Nucleus accumbens (tissue), 56 donors: Measurements from ENCODE around the gene C17orf100.
"Not testable (repeated sequence)": the region's sequence is repeated elsewhere in the genome, so short reads cannot be mapped to it uniquely, and the experiment has no call there.

ENCODE experiments used
- DNase-seq, 56 donors: peaks; one replicate each; lab custom pipeline; 2025; lab: John Stamatoyannopoulos, UW

C17orf100 gene

DNA sequence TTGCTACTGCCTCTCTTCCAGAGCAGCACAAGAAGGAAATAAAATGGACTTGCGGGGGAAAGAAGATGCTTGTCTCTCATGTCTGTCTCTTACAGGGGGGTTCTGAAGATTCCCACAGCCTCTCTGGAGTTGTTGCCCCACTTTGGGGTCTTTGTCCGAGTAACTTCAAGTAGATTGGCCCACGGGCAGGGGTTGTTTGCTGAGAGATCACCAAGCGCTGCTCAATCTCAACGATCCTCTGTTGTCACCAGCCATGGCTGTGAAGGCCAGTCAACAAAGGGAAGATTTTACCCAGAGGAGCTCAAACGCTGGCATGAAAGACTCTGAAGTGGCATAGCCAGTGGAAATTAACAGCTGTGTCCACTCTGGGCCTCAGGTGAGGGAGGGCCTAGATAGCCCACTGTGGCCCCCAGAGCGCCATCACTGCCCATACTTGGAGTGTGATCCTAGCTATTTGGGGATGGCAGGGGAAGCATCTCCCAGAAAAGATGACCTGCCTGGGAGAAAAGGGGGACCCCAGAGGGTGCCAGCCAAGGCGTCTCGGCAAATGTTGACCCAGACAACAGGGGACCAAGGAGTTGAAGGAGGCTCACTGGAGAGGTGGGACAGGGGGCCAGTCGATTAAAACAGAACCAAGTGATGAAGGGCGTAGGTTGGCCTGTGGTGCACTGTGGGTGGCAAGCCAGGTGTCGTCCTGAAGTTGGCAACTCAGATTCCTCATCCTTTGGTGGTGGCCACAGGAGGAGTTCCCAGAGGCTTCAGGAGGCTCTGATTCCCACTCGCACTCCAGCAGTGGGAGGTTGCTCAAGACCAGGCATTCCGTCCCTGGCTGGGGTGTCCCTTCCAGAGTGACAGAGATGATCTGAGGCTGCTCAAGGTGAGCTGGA is 33.6 kb downstream of the C17orf100 start:
- no peak for DNase-seq

DNA sequence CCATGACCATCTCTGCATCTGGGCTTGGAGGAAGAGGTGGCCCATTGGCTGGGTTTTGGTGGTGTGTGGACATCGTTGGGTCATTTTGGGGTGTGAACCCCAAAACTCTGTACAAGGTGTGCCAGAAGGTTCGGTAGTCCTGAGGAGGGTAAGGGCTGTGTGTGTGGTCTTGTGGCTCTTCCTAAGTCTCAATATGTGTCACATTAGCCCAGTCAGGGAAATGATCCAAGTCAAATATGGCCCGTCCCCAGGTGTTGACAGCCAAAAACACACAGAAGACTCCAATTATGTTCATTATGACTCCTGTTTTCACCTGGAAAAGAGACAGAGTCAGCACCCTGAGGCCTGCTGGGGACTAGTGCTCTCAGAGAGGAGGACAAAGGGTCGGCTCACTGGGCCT is 34.5 kb downstream of the C17orf100 start:
- DNase-seq, result no peak

DNA sequence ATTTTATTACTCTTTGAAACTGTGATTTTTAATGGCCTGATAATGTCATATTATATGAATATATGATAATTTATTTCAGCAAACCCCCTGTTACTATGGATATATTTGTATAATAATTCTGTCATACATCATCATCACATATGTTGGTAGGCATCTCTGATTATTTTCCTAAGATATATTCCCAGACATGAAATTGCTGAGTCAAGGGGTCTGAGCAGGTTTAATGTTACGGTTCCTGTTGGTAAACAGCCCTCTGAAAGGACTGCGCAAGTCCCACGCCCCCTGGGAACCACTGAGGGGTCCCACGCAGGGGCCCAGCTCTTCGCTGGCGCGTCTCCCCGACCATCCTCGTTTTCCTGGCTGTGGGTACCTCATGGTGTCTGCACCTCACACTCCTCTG is 37.4 kb downstream of the C17orf100 start:
- no peak for DNase-seq

DNA sequence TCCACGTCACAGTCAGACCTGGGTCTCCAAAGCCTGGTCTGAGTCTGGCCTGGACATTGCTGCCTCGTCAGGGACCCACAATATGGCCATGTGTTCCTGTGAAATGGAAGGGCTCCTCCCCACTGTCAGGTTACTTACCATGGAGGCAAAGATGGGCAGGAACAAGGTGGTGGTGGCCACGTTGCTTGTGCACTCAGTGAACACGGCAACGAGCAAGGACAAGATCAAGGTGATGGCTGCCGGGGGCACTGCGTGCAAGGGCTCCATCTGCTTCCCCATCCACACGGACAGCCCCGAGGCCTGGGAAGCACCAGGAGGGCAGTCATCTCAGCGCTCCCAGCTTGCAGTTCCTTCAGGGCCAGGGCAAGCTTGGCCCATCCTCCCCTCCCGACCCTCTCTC is 39.1 kb downstream of the C17orf100 start:
- DNase-seq, result no peak

DNA sequence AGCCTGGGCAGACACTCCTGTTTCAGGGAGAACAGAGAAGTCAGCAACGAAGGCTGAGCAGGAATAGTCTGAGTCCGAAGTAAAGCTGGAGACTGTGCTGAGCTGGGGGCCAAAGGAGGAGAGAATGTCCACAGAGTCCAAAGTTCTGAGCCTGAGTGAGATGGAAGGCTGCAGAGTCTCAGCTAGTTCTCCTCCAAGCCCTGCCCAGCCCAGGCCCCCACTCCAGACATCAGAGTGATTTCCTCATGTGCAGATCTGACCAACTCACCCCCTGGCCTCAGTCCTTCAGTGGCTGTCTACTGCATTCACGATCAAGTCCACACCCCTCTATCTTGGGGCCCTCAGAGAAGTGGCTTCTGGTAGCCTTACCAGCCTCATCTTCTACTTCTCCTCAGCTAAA is 40.0 kb downstream of the C17orf100 start:
- no peak for DNase-seq

DNA sequence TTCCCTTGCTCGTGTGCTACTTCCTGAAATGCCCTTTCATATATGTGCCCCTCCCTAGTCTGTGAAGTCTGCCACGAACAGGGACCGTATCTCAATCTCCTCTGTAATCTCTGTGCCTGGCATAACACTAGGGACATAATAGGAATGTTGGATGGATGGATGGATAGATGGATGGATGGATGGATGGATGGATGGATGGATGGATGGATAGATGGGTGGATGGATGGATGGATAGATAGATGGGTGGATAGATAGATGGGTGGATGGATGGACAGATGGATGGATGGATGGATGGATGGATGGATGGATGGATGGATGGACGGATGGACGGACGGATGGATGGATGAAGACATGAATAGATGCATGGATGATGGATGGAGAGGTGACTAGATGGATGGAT is 40.4 kb downstream of the C17orf100 start:
- not testable (repeated sequence) for DNase-seq

DNA sequence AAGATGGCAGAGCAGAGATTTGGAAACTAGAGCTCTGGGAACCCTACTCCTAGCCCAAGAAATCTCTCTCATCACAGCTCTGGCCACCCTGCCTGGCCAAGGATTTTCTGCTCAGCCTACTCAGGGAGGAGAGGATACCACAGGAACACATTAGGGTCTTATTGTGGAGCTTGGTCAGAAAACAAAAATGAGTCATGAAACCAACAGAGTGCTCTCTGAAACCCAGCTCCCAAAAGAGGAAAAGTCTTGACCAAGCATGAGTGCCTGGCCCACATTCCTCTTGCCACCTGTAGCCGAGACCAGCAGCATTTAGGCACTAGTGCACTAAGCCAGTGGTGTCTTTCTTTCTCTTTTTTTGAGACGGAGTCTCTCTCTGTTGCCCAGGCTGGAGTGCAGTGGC is 43.5 kb downstream of the C17orf100 start:
- no peak for DNase-seq

DNA sequence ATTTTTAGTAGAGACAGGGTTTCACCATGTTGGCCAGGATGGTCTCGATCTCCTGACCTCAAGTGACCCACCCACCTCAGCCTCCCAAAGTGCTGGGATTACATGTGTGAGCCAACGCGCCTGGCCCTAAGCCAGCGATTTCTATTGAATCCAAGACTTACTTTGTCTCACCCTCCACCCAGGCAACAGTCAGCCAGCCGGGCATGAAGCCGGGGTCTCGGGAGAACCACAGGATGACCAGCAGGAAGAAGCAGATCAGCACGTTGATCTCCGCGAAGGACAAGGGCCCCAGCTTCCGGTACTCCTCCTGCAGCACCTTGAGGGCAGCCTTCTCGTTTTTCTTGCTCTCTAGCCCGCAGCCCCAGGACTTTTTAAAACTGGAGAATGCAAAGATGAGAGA is 44.0 kb downstream of the C17orf100 start:
- DNase-seq, result no peak

DNA sequence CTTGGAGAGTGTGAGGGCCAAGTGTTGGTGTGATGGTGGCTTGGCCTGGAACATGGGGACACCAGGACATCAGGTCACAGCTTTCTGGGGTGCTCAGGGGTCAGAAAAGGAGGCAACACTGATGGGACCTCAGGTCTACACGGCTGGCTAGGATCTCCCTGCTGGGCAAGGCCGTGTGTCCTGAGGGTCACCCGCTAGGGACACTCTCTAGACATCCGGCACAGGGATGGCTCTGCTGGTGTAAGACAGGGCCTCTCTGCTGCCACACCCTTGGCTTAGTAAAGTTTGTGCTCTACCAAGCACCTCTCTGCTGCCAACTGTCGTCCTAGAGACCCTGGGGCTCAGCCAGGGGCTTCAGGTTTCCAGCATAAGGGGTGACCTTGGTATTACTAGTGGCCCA is 45.3 kb downstream of the C17orf100 start:
- no peak for DNase-seq

DNA sequence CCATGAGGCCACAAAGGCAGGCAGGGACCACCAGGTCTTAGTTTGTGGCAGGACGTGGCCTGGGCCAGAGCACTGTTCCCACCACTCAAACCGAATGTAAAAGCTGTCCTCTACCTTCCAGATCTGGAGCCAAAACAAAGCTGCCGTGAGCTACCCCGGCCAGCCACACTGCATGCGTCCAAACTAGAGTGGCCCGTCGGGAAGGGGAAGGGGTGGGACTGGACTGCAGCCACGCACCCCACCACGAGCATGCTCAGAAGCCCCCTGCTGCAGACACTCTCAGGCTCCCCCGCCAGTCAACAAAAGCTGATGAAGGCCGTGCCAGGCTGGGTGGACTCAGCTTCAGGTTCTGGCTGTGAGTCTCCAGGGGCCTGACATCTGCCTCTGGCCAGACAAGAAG is 46.4 kb downstream of the C17orf100 start:
- no peak for DNase-seq

DNA sequence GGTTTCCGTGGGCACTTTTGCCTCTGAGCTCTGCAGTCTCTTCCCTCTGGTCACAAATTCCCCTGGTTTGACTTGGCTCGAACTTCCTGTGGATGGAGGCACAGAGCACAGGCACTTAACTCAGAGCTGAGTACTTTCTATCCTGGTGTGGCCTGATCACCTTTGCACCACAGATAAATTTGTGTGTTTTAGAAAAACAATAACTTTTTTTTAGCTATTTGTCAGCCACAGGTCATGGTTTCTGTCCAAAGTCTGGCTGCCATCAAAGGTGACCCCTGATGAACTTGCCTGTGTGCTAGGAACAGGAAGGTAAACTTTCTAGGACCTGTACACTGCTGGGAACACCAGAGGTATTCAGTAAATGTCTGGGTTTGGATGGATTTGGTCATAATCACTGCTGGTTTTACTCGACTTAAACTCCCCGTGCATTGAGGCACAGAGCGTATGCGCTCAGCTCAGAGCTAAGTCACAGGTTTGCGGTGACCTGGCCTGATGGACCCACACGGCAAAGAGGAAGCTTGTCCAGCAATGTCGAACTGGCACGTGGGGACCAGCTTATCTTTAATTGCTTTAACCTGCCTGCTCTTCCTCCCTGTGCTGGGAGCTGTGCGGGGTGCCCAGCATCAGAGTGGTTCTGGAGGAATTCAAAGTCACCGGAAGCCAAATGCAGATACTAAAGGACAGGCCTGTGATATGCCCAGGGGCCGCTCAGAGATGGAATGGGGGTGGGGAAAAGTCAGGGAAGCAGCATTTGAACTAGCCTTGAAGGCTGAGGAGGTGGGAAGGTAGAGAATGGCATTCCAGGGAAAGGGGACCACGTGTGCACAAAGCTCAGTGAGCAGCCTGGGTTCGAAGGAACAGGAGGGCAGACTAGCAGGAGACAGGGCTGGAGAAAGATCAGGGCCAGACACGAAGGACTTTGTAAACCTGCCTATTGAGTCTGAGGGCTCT is 48.7 kb downstream of the C17orf100 start:
- no peak for DNase-seq

DNA sequence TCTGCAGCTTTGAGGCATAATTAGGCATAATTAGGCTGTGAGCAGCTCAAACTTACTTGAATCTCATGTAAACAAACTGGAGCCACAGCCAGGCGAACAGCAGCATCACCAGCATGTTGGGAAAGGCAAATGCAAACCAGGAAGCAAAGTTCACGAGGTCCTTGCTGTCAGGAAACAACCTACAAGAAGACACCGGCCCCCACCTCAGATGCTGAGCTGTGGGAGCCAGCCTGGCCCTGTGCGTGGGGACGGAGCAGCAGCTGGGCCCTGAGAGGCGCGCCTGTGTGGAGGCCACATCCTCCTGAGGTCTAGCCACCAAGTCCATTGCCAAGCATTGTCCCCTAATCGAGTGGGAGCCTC is 49.4 kb downstream of the C17orf100 start:
- no peak for DNase-seq

DNA sequence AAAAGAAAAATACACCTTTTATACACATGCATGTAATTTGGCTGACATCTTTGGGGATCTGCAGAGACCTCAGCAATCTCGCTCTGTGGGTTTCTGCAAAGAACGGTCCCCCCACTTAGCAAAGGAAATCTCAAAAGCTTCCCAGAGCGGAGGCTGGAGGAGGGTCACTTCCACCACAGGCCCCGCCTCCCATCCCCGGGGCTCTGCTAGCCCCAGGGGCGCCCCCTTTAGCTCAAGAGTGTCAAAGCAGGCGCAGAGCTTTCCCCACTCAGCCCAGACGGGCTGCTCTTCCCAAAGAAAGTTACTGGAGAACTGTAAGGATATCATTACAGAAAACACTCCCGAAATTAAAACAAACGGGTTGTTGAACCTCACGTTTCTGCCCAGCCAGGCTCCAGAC is 50.2 kb downstream of the C17orf100 start:
- DNase-seq, result no peak

DNA sequence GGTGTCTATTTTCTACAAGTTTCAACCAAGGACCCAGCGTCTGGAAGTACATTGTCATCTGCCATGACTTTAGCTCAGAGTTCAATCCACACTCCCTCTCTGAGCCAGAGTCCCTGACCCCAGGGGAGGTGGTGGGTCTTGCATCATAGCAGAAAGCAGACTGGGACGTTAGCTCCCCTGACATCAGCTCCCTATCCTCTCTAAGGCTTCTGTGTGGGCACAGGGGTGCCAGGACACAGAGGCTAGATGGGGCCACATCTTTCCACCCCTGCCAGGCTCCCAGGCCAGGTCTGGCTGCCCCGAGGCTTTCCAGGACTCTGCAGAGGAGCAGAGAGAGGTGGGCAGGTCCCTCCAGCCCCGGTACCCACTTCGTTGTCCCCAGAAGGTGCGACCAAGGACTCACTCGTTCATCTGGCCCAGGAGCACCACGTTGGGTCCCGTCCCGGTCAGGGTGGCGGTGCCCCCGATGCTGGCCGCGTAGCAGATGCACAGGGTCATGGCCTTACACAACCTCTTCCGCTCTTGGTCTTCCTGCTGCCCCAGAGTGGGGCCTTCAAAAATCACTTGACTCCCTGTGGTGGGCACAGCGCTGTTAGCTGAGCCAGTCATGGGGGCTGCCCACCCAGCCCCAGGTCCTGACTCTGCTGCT is 51.1 kb downstream of the C17orf100 start:
- no peak for DNase-seq
